Heart left ventricle (tissue), 13 donors: ENCODE results near the gene FOXL1.

Source experiments
- CTCF ChIP-seq, 12 donors: fragments of 200-600 bp; sonication (generic) in 4 of 12; IDR thresholded peaks; one replicate each; pipeline versions ENCODE4 v1.5.0 to v1.8.0; 2018 to 2022; ENCODE audit warnings: antibody characterized with exemption in 12 of 12, mild to moderate bottlenecking in 5 of 12
- POLR2A ChIP-seq, 2 donors: fragments of 450-650 bp; IDR thresholded peaks; one replicate each; pipeline ENCODE4 v1.6.1; 2017; ENCODE audit warnings: antibody characterized with exemption in 2 of 2, mild to moderate bottlenecking in 2 of 2, moderate library complexity in 2 of 2
- donor health status: ischemic (EF 13 %, LVEDD 7.1; RV severe dilation, severe dysfunction).
- donor health status: DM: no; HTN: yes; CAD: no.
- donor health status: DM: no; HTN: no; CAD: no.
- donor health status: ischemic (EF 25% LVEDD 6.9; RV normal size, moderate dysfunction).
- donor health status: ischemic (EF 25% LVEDD 5.7; RV mildly dilated, moderate dysfunction).
- donor health status: ischemic (EF 35%, LVEDD 5.7; RV mildly dilated, moderate dysfunction).
- donor health status: nonischemic (EF 11% LVEDD 7.7; RV severe dilation, severe dysfunction).
- donor health status: DM: yes; HTN: yes; CAD: no.
- donor health status: PGD.
- donor health status: ischemic (EF 29% LVEDD 5.4; RV normal size, mild dysfunction).
- donor health status: nonischemic (EF 23%, LVEDD 6.1; RV moderate dilation, normal function).

DNA sequence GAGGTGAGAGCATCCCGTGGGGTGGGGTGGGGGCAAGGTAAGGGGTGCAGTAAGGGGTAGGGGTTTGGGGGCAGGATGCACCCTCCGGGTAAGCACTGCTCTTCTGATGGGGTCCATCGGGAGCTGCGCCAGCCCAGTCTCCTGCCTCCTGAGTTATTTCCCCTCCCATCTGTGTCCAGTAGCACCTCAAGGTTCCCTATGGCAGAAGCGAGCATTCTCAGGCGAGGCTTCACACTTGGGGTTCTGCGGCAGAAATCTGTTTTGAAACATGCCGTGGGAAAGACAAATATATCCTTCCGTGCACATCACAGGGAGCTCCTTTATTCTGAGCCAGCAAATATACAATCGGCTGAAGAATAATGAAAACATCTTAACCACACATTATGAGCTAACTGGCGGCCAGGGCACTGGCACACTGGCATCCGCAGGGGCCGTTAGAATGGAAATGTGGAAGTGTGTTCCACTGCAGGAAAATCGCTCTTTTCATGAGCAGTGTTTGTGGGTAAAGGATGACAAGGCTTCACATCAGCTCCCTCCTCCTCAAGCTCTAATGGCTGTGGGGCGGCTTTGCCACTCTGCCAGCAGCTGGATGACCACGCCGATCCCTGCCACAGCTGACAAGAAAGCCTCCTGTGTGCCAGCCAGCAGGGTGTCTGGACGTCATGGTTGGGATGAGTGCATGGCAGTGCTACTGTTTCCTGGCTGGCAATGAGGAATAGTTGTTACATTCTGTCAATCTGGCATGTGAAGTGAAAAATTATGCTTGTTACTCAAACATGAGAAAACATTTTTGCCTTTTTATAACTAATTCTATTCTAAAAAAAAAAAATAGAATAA lies 43.4 kb upstream of the FOXL1 start:
- TF ChIP-seq CTCF (IDR thresholded peaks at IDR 0.05) (no peak), POLR2A (IDR thresholded peaks at IDR 0.05) (no peak)
